ENCODE results near the gene MOSPD3.

GRCh38 chr7:100642534-100642907 lies 30.2 kb downstream of the MOSPD3 start:
- TF ChIP-seq CTCF (IDR thresholded peaks at IDR 0.05; ENCODE audit: extremely low read depth in 1 of 2, insufficient read depth in 1 of 2, low read depth in 1 of 2, low read length in 2 of 2) = no peak
- no peak for TF ChIP-seq EZH2 (IDR thresholded peaks at IDR 0.05; ENCODE audit: borderline replicate concordance, low read depth, low read length, severe bottlenecking)
- TF ChIP-seq POLR2AphosphoS5 (IDR thresholded peaks at IDR 0.05; ENCODE audit: insufficient read depth, low read depth, low read length) = no peak
- TF ChIP-seq POLR2A (IDR thresholded peaks at IDR 0.05; ENCODE audit: low read depth, low read length) = no peak
- no peak for TF ChIP-seq GATA2 (IDR thresholded peaks at IDR 0.05; ENCODE audit: insufficient read depth, insufficient read length, low read depth, low read length)
- no peak for TF ChIP-seq JUN (IDR thresholded peaks at IDR 0.05; ENCODE audit: borderline replicate concordance, insufficient read depth, insufficient read length, low read depth)
- TF ChIP-seq FOS (IDR thresholded peaks at IDR 0.05; ENCODE audit: borderline replicate concordance, insufficient read depth, low read length) = no peak
- no peak for TF ChIP-seq MYC (IDR thresholded peaks at IDR 0.05; ENCODE audit: low read depth, low read length)

All from endothelial cell of umbilical vein (primary cell).